HEK293 (cell line): Measurements from ENCODE around the gene BHLHA9.

Experiments used
- EGR2 ChIP-seq: fragments of 450-650 bp; formaldehyde crosslinking; IDR thresholded peaks from 2 replicates; pipeline ENCODE4 v1.5.1; 2016; ENCODE audit warnings: low read depth, missing biosample characterization, missing genetic modification characterization
- ZNF121 ChIP-seq: fragments of 450-650 bp; formaldehyde crosslinking; IDR thresholded peaks from 2 replicates; pipeline ENCODE4 v1.5.1; 2016; ENCODE audit warnings: missing biosample characterization, missing genetic modification characterization
- ZNF133 ChIP-seq: fragments of 450-650 bp; formaldehyde crosslinking; IDR thresholded peaks from 2 replicates; pipeline ENCODE4 v1.5.1; 2016; ENCODE audit warnings: missing biosample characterization, missing genetic modification characterization
- ZNF140 ChIP-seq: fragments of 450-650 bp; formaldehyde crosslinking; IDR thresholded peaks from 2 replicates; pipeline ENCODE4 v1.5.1; 2016; ENCODE audit warnings: missing biosample characterization, missing genetic modification characterization
- ZNF16 ChIP-seq: fragments of 450-650 bp; formaldehyde crosslinking; IDR thresholded peaks from 2 replicates; pipeline ENCODE4 v1.5.1; 2016; ENCODE audit warnings: low read depth, missing biosample characterization, missing genetic modification characterization
- ZNF18 ChIP-seq: fragments of 450-650 bp; formaldehyde crosslinking; IDR thresholded peaks from 2 replicates; pipeline ENCODE4 v1.5.1; 2016; ENCODE audit warnings: missing biosample characterization, missing genetic modification characterization
- ZNF214 ChIP-seq: fragments of 450-650 bp; formaldehyde crosslinking; IDR thresholded peaks from 2 replicates; pipeline ENCODE4 v1.5.1; 2017; ENCODE audit warnings: missing biosample characterization, mild to moderate bottlenecking, missing genetic modification characterization, borderline replicate concordance
- ZNF221 ChIP-seq: fragments of 450-650 bp; formaldehyde crosslinking; IDR thresholded peaks from 2 replicates; pipeline ENCODE4 v1.5.1; 2017; ENCODE audit warnings: missing biosample characterization, missing genetic modification characterization, borderline replicate concordance
- ZNF23 ChIP-seq: fragments of 450-650 bp; formaldehyde crosslinking; IDR thresholded peaks from 2 replicates; pipeline ENCODE4 v1.5.1; 2016; ENCODE audit warnings: missing biosample characterization, missing genetic modification characterization, borderline replicate concordance
- ZNF24 ChIP-seq: fragments of 450-650 bp; formaldehyde crosslinking; IDR thresholded peaks from 2 replicates; pipeline ENCODE4 v1.5.1; 2016; ENCODE audit warnings: missing biosample characterization, missing genetic modification characterization
- ZNF513 ChIP-seq: fragments of 450-650 bp; IDR thresholded peaks from 2 replicates; pipeline ENCODE4 v1.5.1; 2018; ENCODE audit warnings: missing biosample characterization, missing genetic modification characterization
- ZNF521 ChIP-seq: fragments of 450-650 bp; formaldehyde crosslinking; IDR thresholded peaks from 2 replicates; pipeline ENCODE4 v1.5.1; 2017; ENCODE audit warnings: missing biosample characterization, mild to moderate bottlenecking, missing genetic modification characterization
- ZNF560 ChIP-seq: fragments of 450-650 bp; formaldehyde crosslinking; IDR thresholded peaks from 2 replicates; pipeline ENCODE4 v1.5.1; 2017; ENCODE audit warnings: missing biosample characterization, missing genetic modification characterization, borderline replicate concordance
- ZNF624 ChIP-seq: fragments of 450-650 bp; formaldehyde crosslinking; IDR thresholded peaks from 2 replicates; pipeline ENCODE4 v1.5.1; 2017; ENCODE audit warnings: missing biosample characterization, missing genetic modification characterization
- ZNF660 ChIP-seq: fragments of 450-650 bp; IDR thresholded peaks from 2 replicates; pipeline ENCODE4 v1.5.1; 2018; ENCODE audit warnings: missing biosample characterization, mild to moderate bottlenecking, missing genetic modification characterization
- ZNF664 ChIP-seq: fragments of 450-650 bp; formaldehyde crosslinking; IDR thresholded peaks from 2 replicates; pipeline ENCODE4 v1.5.1; 2016; ENCODE audit warnings: missing biosample characterization, missing genetic modification characterization
- ZNF670 ChIP-seq: fragments of 450-650 bp; formaldehyde crosslinking; IDR thresholded peaks from 2 replicates; pipeline ENCODE4 v1.5.1; 2016; ENCODE audit warnings: missing biosample characterization, missing genetic modification characterization, low read depth
- ZNF677 ChIP-seq: fragments of 450-650 bp; IDR thresholded peaks from 2 replicates; pipeline ENCODE4 v1.5.0; 2018; ENCODE audit warnings: missing biosample characterization, mild to moderate bottlenecking, missing genetic modification characterization, moderate library complexity
- TF ChIP-seq, protein P1 (sequence below): fragments of 450-650 bp; formaldehyde crosslinking; IDR thresholded peaks from 2 replicates; pipeline ENCODE4 v1.5.1; 2017; ENCODE audit warnings: missing biosample characterization, missing genetic modification characterization
- TF ChIP-seq, protein P2 (sequence below): fragments of 450-650 bp; formaldehyde crosslinking; IDR thresholded peaks from 2 replicates; pipeline ENCODE4 v1.5.1; 2016; ENCODE audit warnings: missing biosample characterization, missing genetic modification characterization, borderline replicate concordance
- TF ChIP-seq, protein P3 (sequence below): fragments of 450-650 bp; formaldehyde crosslinking; IDR thresholded peaks from 2 replicates; pipeline ENCODE4 v1.5.1; 2016; ENCODE audit warnings: missing biosample characterization, missing genetic modification characterization, borderline replicate concordance
- TF ChIP-seq, protein P4 (sequence below): fragments of 450-650 bp; formaldehyde crosslinking; IDR thresholded peaks from 2 replicates; pipeline ENCODE4 v1.5.1; 2016; ENCODE audit warnings: missing biosample characterization, missing genetic modification characterization

Gene BHLHA9

GRCh38 chr17:1251866-1252608 lies 18.2 kb upstream of the BHLHA9 start (continued):
- TF ChIP-seq, protein P1, sequence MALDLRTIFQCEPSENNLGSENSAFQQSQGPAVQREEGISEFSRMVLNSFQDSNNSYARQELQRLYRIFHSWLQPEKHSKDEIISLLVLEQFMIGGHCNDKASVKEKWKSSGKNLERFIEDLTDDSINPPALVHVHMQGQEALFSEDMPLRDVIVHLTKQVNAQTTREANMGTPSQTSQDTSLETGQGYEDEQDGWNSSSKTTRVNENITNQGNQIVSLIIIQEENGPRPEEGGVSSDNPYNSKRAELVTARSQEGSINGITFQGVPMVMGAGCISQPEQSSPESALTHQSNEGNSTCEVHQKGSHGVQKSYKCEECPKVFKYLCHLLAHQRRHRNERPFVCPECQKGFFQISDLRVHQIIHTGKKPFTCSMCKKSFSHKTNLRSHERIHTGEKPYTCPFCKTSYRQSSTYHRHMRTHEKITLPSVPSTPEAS: no peak
- peak; percentile 86 for TF ChIP-seq ZNF660 (tag by site-specific recombination)
- no peak for TF ChIP-seq ZNF521
- no peak for TF ChIP-seq ZNF16 (tag by site-specific recombination)
- TF ChIP-seq ZNF664: peak; percentile 70
- no peak for TF ChIP-seq ZNF23 (tag by site-specific recombination)
- TF ChIP-seq ZNF121 (tag by site-specific recombination): no peak
- peak; percentile 32; the same call in 1 of the 2 replicates for TF ChIP-seq ZNF24 (tag by site-specific recombination)
- TF ChIP-seq, protein P2, sequence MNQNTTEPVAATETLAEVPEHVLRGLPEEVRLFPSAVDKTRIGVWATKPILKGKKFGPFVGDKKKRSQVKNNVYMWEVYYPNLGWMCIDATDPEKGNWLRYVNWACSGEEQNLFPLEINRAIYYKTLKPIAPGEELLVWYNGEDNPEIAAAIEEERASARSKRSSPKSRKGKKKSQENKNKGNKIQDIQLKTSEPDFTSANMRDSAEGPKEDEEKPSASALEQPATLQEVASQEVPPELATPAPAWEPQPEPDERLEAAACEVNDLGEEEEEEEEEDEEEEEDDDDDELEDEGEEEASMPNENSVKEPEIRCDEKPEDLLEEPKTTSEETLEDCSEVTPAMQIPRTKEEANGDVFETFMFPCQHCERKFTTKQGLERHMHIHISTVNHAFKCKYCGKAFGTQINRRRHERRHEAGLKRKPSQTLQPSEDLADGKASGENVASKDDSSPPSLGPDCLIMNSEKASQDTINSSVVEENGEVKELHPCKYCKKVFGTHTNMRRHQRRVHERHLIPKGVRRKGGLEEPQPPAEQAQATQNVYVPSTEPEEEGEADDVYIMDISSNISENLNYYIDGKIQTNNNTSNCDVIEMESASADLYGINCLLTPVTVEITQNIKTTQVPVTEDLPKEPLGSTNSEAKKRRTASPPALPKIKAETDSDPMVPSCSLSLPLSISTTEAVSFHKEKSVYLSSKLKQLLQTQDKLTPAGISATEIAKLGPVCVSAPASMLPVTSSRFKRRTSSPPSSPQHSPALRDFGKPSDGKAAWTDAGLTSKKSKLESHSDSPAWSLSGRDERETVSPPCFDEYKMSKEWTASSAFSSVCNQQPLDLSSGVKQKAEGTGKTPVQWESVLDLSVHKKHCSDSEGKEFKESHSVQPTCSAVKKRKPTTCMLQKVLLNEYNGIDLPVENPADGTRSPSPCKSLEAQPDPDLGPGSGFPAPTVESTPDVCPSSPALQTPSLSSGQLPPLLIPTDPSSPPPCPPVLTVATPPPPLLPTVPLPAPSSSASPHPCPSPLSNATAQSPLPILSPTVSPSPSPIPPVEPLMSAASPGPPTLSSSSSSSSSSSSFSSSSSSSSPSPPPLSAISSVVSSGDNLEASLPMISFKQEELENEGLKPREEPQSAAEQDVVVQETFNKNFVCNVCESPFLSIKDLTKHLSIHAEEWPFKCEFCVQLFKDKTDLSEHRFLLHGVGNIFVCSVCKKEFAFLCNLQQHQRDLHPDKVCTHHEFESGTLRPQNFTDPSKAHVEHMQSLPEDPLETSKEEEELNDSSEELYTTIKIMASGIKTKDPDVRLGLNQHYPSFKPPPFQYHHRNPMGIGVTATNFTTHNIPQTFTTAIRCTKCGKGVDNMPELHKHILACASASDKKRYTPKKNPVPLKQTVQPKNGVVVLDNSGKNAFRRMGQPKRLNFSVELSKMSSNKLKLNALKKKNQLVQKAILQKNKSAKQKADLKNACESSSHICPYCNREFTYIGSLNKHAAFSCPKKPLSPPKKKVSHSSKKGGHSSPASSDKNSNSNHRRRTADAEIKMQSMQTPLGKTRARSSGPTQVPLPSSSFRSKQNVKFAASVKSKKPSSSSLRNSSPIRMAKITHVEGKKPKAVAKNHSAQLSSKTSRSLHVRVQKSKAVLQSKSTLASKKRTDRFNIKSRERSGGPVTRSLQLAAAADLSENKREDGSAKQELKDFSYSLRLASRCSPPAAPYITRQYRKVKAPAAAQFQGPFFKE: no peak
- no peak for TF ChIP-seq ZNF221 (tag by site-specific recombination)
- TF ChIP-seq ZNF133 (tag by site-specific recombination): no peak
- TF ChIP-seq, protein P3, sequence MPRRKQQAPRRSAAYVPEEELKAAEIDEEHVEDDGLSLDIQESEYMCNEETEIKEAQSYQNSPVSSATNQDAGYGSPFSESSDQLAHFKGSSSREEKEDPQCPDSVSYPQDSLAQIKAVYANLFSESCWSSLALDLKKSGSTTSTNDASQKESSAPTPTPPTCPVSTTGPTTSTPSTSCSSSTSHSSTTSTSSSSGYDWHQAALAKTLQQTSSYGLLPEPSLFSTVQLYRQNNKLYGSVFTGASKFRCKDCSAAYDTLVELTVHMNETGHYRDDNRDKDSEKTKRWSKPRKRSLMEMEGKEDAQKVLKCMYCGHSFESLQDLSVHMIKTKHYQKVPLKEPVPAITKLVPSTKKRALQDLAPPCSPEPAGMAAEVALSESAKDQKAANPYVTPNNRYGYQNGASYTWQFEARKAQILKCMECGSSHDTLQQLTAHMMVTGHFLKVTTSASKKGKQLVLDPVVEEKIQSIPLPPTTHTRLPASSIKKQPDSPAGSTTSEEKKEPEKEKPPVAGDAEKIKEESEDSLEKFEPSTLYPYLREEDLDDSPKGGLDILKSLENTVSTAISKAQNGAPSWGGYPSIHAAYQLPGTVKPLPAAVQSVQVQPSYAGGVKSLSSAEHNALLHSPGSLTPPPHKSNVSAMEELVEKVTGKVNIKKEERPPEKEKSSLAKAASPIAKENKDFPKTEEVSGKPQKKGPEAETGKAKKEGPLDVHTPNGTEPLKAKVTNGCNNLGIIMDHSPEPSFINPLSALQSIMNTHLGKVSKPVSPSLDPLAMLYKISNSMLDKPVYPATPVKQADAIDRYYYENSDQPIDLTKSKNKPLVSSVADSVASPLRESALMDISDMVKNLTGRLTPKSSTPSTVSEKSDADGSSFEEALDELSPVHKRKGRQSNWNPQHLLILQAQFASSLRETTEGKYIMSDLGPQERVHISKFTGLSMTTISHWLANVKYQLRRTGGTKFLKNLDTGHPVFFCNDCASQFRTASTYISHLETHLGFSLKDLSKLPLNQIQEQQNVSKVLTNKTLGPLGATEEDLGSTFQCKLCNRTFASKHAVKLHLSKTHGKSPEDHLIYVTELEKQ: no peak
- TF ChIP-seq ZNF677: no peak
- TF ChIP-seq ZNF560: no peak
- no peak for TF ChIP-seq ZNF214 (tag by site-specific recombination)
- no peak for TF ChIP-seq ZNF624 (tag by site-specific recombination)
- peak; percentile 92 for TF ChIP-seq EGR2
- TF ChIP-seq ZNF513 (tag by site-specific recombination): no peak
- TF ChIP-seq, protein P4, sequence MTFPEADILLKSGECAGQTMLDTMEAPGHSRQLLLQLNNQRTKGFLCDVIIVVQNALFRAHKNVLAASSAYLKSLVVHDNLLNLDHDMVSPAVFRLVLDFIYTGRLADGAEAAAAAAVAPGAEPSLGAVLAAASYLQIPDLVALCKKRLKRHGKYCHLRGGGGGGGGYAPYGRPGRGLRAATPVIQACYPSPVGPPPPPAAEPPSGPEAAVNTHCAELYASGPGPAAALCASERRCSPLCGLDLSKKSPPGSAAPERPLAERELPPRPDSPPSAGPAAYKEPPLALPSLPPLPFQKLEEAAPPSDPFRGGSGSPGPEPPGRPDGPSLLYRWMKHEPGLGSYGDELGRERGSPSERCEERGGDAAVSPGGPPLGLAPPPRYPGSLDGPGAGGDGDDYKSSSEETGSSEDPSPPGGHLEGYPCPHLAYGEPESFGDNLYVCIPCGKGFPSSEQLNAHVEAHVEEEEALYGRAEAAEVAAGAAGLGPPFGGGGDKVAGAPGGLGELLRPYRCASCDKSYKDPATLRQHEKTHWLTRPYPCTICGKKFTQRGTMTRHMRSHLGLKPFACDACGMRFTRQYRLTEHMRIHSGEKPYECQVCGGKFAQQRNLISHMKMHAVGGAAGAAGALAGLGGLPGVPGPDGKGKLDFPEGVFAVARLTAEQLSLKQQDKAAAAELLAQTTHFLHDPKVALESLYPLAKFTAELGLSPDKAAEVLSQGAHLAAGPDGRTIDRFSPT (tag by site-specific recombination): 0 out of 2 replicates have a peak, but pooled peaks have one; percentile 14
- no peak for TF ChIP-seq ZNF670 (tag by site-specific recombination)
- TF ChIP-seq ZNF18 (tag by site-specific recombination): peak; percentile 99
- TF ChIP-seq ZNF140 (tag by site-specific recombination): peak; percentile 44; the same call in 1 of the 2 replicates
